Mesodermal cell (in vitro differentiated cells): ENCODE results near the gene ERBB4.

ENCODE experiments used
- H3K27ac ChIP-seq: 2 replicates; pipeline ENCODE4 v1.7.0; 2013; ENCODE audit warnings: mild to moderate bottlenecking, low read depth, low read length, moderate library complexity; ENCODE audit not compliant: severe bottlenecking
- H3K36me3 ChIP-seq: 2 replicates; pipeline ENCODE4 v1.7.1; 2013; ENCODE audit warnings: mild to moderate bottlenecking, low read length, moderate library complexity; ENCODE audit not compliant: control insufficient read depth, insufficient read depth
- H3K4me1 ChIP-seq: one replicate; pipeline ENCODE4 v1.7.1; 2013; ENCODE audit warnings: mild to moderate bottlenecking, low read length; ENCODE audit not compliant: insufficient read depth, control insufficient read depth, poor library complexity, severe bottlenecking
- H3K4me3 ChIP-seq: 2 replicates; pipeline ENCODE4 v1.7.0; 2013; ENCODE audit warnings: low read length, control low read depth, mild to moderate bottlenecking; ENCODE audit not compliant: insufficient read depth, poor library complexity, severe bottlenecking; ENCODE audit errors: extremely low read depth
- H3K9me3 ChIP-seq: 2 replicates; pipeline ENCODE4 v1.7.1; 2013; ENCODE audit warnings: mild to moderate bottlenecking, low read length, moderate library complexity; ENCODE audit not compliant: control insufficient read depth
- WGBS, 2 experiments: methylation state at CpG; one replicate each; pipeline ENCODE4 v1.1.5; 2013; ENCODE audit warnings: missing lambda C conversion rate in 2 of 2; ENCODE audit not compliant: insufficient coverage in 2 of 2; 5-methylcytosine and 5-hydroxymethylcytosine counted together

Gene ERBB4

GRCh38 chr2:212364112-212364985 is 174.3 kb downstream of the ERBB4 start:
- WGBS, 2 experiments: 60% methylated on average over 1 of the region's 3 CpGs; no CpG with 5 or more reads in 1 of the 2 experiments
- H3K9me3 ChIP-seq: no peaks in the 10 kb centered on the region
- no peaks in the 10 kb centered on the region for H3K36me3 ChIP-seq
- H3K27ac ChIP-seq: peak overlapping the region; percentile 19
- no peak overlapping the region for H3K4me3 ChIP-seq
- H3K4me1 ChIP-seq: peaks cover 5% of the 10 kb centered on the region

GRCh38 chr2:212361174-212361756 is 177.3 kb downstream of the ERBB4 start:
- Histone ChIP-seq H3K36me3 (no peaks in the 10 kb centered on the region), H3K9me3 (no peaks in the 10 kb centered on the region), H3K4me1 (peaks cover 5% of the 10 kb centered on the region), H3K4me3 (no peak overlapping the region), H3K27ac (no peak overlapping the region)
- no CpG with 5 or more reads among the region's 1 CpG for WGBS, 2 experiments

GRCh38 chr2:212360068-212360460 is 178.5 kb downstream of the ERBB4 start:
- Histone ChIP-seq H3K27ac (peak overlapping the region; percentile 50), H3K4me1 (peaks cover 5% of the 10 kb centered on the region)

GRCh38 chr2:212359425-212360067 is 179.1 kb downstream of the ERBB4 start:
- no CpG with 5 or more reads among the region's 3 CpGs for whole genome bisulfite sequencing, 2 experiments
- Histone ChIP-seq H3K36me3 (no peaks in the 10 kb centered on the region), H3K9me3 (no peaks in the 10 kb centered on the region), H3K4me1 (peaks cover 5% of the 10 kb centered on the region), H3K4me3 (no peak overlapping the region), H3K27ac (peak overlapping the region; percentile 50)

More at GRCh38 chr2:212360068-212360460, 178.5 kb downstream of the ERBB4 start:
- Histone ChIP-seq H3K36me3 (no peaks in the 10 kb centered on the region), H3K9me3 (no peaks in the 10 kb centered on the region), H3K4me3 (no peak overlapping the region)

- H3K4me3 ChIP-seq: no peak overlapping the region
- peaks cover 5% of the 10 kb centered on the region for H3K4me1 ChIP-seq
- no peaks in the 10 kb centered on the region for H3K36me3 ChIP-seq
- WGBS, 2 experiments: 91 to 93% methylated on average over 2 to 3 of the region's 5 CpGs
- no peaks in the 10 kb centered on the region for H3K9me3 ChIP-seq
- H3K27ac ChIP-seq: peak overlapping the region; percentile 8
These were observed 181.0 kb downstream of the ERBB4 start for GRCh38 chr2:212357606-212358005.

DNA sequence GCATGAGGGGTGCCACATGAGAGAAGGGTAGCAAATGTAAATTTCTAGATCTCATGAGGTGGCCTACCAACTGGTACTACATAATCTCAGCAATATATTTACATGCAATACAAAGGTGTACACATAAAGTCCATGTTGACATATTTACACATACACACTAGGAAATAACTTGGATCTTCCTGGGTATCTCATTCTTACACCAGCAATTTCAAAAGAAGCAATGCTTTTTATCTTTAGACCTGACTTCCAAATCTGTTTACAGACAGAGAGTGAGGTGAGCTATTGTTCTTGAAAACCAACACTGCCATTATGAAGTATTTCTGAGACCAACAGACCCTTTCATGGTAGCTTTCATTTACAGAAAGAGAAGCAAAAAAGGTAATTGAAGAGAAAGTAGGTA is 184.2 kb downstream of the ERBB4 start:
- Histone ChIP-seq H3K4me3 (no peak overlapping the region), H3K27ac (no peak overlapping the region), H3K36me3 (no peaks in the 10 kb centered on the region)

GRCh38 chr2:212348501-212348900 is 190.1 kb downstream of the ERBB4 start:
- no peaks in the 10 kb centered on the region for H3K4me1 ChIP-seq
- H3K27ac ChIP-seq: no peak overlapping the region
- WGBS, 2 experiments: 67% methylated on average over 1 of the region's 4 CpGs; no CpG with 5 or more reads in 1 of the 2 experiments
- H3K9me3 ChIP-seq: no peaks in the 10 kb centered on the region
- no peaks in the 10 kb centered on the region for H3K36me3 ChIP-seq
- no peak overlapping the region for H3K4me3 ChIP-seq

More for the DNA sequence above, 184.2 kb downstream of the ERBB4 start:
- Histone ChIP-seq H3K4me1 (no peaks in the 10 kb centered on the region), H3K9me3 (no peaks in the 10 kb centered on the region)

GRCh38 chr2:212346865-212347264 is 191.7 kb downstream of the ERBB4 start:
- no peaks in the 10 kb centered on the region for H3K4me1 ChIP-seq
- H3K9me3 ChIP-seq: no peaks in the 10 kb centered on the region
- no peak overlapping the region for H3K4me3 ChIP-seq
- WGBS, 2 experiments: no CpG with 5 or more reads among the region's 2 CpGs
- H3K36me3 ChIP-seq: no peaks in the 10 kb centered on the region
- H3K27ac ChIP-seq: no peak overlapping the region

- Histone ChIP-seq H3K36me3 (no peaks in the 10 kb centered on the region), H3K4me3 (no peak overlapping the region), H3K4me1 (no peaks in the 10 kb centered on the region), H3K9me3 (no peaks in the 10 kb centered on the region), H3K27ac (no peak overlapping the region)
- no CpG with 5 or more reads among the region's 1 CpG for WGBS, 2 experiments
These were observed 192.6 kb downstream of the ERBB4 start for GRCh38 chr2:212345966-212346365.

DNA sequence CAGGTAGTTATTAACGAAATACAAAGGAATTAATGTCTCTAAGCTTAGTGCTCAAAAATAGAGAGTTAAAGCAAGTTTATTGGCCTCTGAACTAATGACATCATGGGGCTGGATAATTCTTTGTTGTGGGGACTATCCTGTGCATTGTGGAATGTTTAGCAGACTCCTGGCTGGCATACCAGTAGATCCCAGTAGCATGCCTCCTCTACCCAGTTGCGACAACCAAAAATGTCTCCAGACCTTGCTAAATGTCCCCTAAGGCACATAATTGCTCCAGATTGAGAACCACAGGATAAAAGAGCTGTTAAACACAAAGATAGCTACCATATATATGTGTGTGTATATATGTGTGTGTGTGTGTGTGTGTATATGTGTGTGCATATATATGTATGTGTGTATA is 194.5 kb downstream of the ERBB4 start:
- H3K27ac ChIP-seq: no peak overlapping the region
- no CpG with 5 or more reads among the region's 2 CpGs for WGBS, 2 experiments
- H3K36me3 ChIP-seq: no peaks in the 10 kb centered on the region
- H3K4me1 ChIP-seq: no peaks in the 10 kb centered on the region
- H3K4me3 ChIP-seq: no peak overlapping the region
- H3K9me3 ChIP-seq: no peaks in the 10 kb centered on the region

DNA sequence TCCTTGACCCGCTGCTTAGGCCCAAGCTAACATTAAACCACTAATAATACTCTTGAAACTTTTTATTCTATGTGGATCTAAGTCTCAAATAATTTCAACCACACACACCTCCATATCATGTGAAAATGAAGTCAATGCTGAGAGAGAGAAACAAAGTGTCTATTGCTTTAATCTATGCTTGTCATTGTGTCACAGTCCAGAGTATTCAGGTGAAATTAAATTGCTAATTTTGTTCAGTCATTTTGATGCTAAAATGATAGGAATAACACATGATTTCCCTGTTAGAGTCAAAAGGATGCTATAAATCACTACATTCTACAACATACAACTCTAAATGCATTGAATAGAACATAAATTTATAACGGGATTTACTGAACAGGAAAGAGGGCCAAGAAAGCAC is 195.4 kb downstream of the ERBB4 start:
- Histone ChIP-seq H3K27ac (no peak overlapping the region), H3K4me1 (no peaks in the 10 kb centered on the region), H3K4me3 (no peak overlapping the region), H3K36me3 (no peaks in the 10 kb centered on the region), H3K9me3 (no peaks in the 10 kb centered on the region)
- 100% methylated on average over 1 of the region's 2 CpGs for whole genome bisulfite sequencing, 2 experiments
